K562 (cell line): Measurements from ENCODE around the gene GRIK1. TPM values are rescaled to one million over a fixed set of nuclear protein-coding genes. Genes with fewer than 3 reads are reported as not detected.

Source experiments
- ARID3B ChIP-seq: fragments of 250-450 bp; sonication (Bioruptor Pico); IDR thresholded peaks from 2 replicates; pipeline ENCODE4 v1.4.0; 2020; ENCODE audit warnings: borderline replicate concordance
- CBX1 ChIP-seq: sonication (generic); IDR thresholded peaks from 2 replicates; pipeline ENCODE4 v1.6.1; 2016; ENCODE audit warnings: antibody characterized with exemption, low read depth, mild to moderate bottlenecking
- CREB3 ChIP-seq: fragments of 450-650 bp; conservative IDR thresholded peaks from 2 replicates; pipeline ENCODE4 v1.6.1; 2016; ENCODE audit warnings: missing genetic modification characterization, low read depth, mild to moderate bottlenecking, missing compliant biosample characterization, moderate library complexity
- ELF4 ChIP-seq: fragments of 450-650 bp; formaldehyde crosslinking; IDR thresholded peaks from 2 replicates; pipeline ENCODE4 v1.4.0; 2022; ENCODE audit warnings: missing genetic modification characterization
- HDAC3 ChIP-seq: fragments of 450-650 bp; IDR thresholded peaks from 2 replicates; pipeline ENCODE4 v1.6.1; 2018; ENCODE audit warnings: borderline replicate concordance, mild to moderate bottlenecking, moderate library complexity; ENCODE audit not compliant: partially characterized antibody
- JUN ChIP-seq, 2 experiments: sonication (generic) in 1 of 2; formaldehyde crosslinking in 1 of 2; IDR thresholded peaks; 2 replicates each; pipeline versions ENCODE4 v1.6.1 to v1.8.0; 2012 to 2022; ENCODE audit warnings: borderline replicate concordance in 2 of 2, mild to moderate bottlenecking in 2 of 2, improper control_type of control experiment in 1 of 2, low read depth in 1 of 2, low read length in 1 of 2, missing genetic modification reagents in 1 of 2
- JUND ChIP-seq, 2 experiments: IDR thresholded peaks; 2 replicates in 1 of 2; 3 replicates in 1 of 2; pipeline ENCODE4 v1.6.1; 2011; ENCODE audit warnings: borderline replicate concordance in 2 of 2, low read depth in 2 of 2, low read length in 2 of 2, improper control_type of control experiment in 1 of 2, missing biosample characterization in 1 of 2, missing genetic modification characterization in 1 of 2, missing genetic modification reagents in 1 of 2
- MIER1 ChIP-seq: fragments of 450-650 bp; IDR thresholded peaks from 2 replicates; pipeline ENCODE4 v1.6.1; 2016; ENCODE audit warnings: antibody characterized with exemption, mild to moderate bottlenecking, low read depth
- MNT ChIP-seq, 2 experiments: fragments of 450-650 bp; conservative IDR thresholded peaks; 2 replicates each; pipeline ENCODE4 v1.6.1; 2017; ENCODE audit warnings: mild to moderate bottlenecking in 2 of 2, moderate library complexity in 2 of 2
- NFIX ChIP-seq: fragments of 250-450 bp; sonication (Bioruptor Pico); IDR thresholded peaks from 2 replicates; pipeline ENCODE4 v1.4.0; 2020; ENCODE audit warnings: low read depth, mild to moderate bottlenecking, moderate library complexity
- POLR2B ChIP-seq: fragments of 450-650 bp; IDR thresholded peaks from 2 replicates; pipeline ENCODE4 v1.6.1; 2018; ENCODE audit warnings: low read depth; ENCODE audit not compliant: partially characterized antibody
- POLR3G ChIP-seq: IDR thresholded peaks from 2 replicates; pipeline ENCODE4 v1.6.1; 2011; ENCODE audit not compliant: insufficient read length, insufficient replicate concordance; ENCODE audit errors: extremely low read depth
- RFX5 ChIP-seq: IDR thresholded peaks from 2 replicates; pipeline ENCODE4 v1.6.1; 2011; ENCODE audit warnings: low read depth, mild to moderate bottlenecking, improper control_type of control experiment, low read length
- SIN3B ChIP-seq: fragments of 450-650 bp; IDR thresholded peaks from 2 replicates; pipeline ENCODE4 v1.6.1; 2017; ENCODE audit warnings: low read depth, mild to moderate bottlenecking, moderate library complexity
- SRSF1 ChIP-seq: fragments of 200-400 bp; formaldehyde crosslinking; IDR thresholded peaks from 2 replicates; pipeline ENCODE4 v1.6.1; 2017; ENCODE audit warnings: mild to moderate bottlenecking, low read depth, low read length, moderate library complexity
- SRSF9 ChIP-seq: fragments of 200-400 bp; formaldehyde crosslinking; IDR thresholded peaks from 2 replicates; pipeline ENCODE4 v1.6.1; 2017; ENCODE audit warnings: low read depth, low read length, borderline replicate concordance
- STAT5A ChIP-seq: IDR thresholded peaks from 2 replicates; pipeline ENCODE4 v1.6.1; 2012; ENCODE audit warnings: low read length, inconsistent platforms, borderline replicate concordance
- TBL1XR1 ChIP-seq, 2 experiments: IDR thresholded peaks; 2 replicates each; pipeline ENCODE4 v1.6.1; 2012; ENCODE audit warnings: improper control_type of control experiment in 2 of 2, low read length in 2 of 2, mild to moderate bottlenecking in 1 of 2
- TSC22D4 ChIP-seq: fragments of 450-650 bp; IDR thresholded peaks from 2 replicates; pipeline ENCODE4 v1.6.1; 2016; ENCODE audit warnings: missing genetic modification characterization, missing biosample characterization, control low read depth
- ZFP30 ChIP-seq: fragments of 250-450 bp; sonication (Bioruptor Pico); IDR thresholded peaks from 2 replicates; pipeline ENCODE4 v1.8.0; 2022; ENCODE audit warnings: moderate library complexity, mild to moderate bottlenecking, inconsistent platforms, borderline replicate concordance
- ZFPM2 ChIP-seq: fragments of 250-450 bp; sonication (Bioruptor Pico); IDR thresholded peaks from 2 replicates; pipeline ENCODE4 v1.5.1; 2022; ENCODE audit warnings: mild to moderate bottlenecking
- ZNF639 ChIP-seq, 2 experiments: fragments of 200-800 bp in 1 of 2; sonication (Bioruptor generic) in 1 of 2; sonication (generic) in 1 of 2; formaldehyde crosslinking in 1 of 2; IDR thresholded peaks in 1 of 2; conservative IDR thresholded peaks in 1 of 2; 2 replicates each; pipeline versions ENCODE4 v1.5.0 to v1.6.1; 2016 to 2020; ENCODE audit warnings: missing compliant biosample characterization in 1 of 2, missing genetic modification characterization in 1 of 2, missing genetic modification reagents in 1 of 2
- polyA plus RNA-seq, 8 experiments: library from polyadenylated mRNA; depleted of rRNA in 4 of 8; stranded (reverse) in 5 of 8; unstranded in 3 of 8; fragments of >200 nt; fragmentation: Nextera tagmentation in 2 of 8; fragmentation: Illumina TruSeq in 1 of 8; extraction: Ambion mirVana in 2 of 8; extraction: Trizol in 1 of 8; gene quantifications; 2 replicates each; pipeline versions ENCODE4 v1.2.1 to v1.2.3, GENCODE V29; 2011 to 2014; ENCODE audit warnings: inconsistent platforms in 1 of 8, missing spikeins in 1 of 8
- total RNA-seq, 7 experiments: library from RNA; depleted of rRNA in 6 of 7; stranded (reverse); fragments of >200 nt in 6 of 7; fragmentation: Illumina TruSeq in 2 of 7; extraction: Trizol in 2 of 7; gene quantifications; 2 replicates each; pipeline versions ENCODE4 v1.2.1 to v1.2.3, GENCODE V29; 2011 to 2021; ENCODE audit warnings: low replicate concordance in 1 of 7

The GRIK1 gene
- total and polyA plus RNA-seq, 9 of the 15 experiments (the other 6 are each of a cell fraction or from before 2014, with no cell fraction given), result 0.17 to 2.8 (median 0.53) TPM

GRCh38 chr21:29640080-29640508, 299.7 kb downstream of the GRIK1 start (continued):
- TF ChIP-seq MNT (conservative IDR thresholded peaks at IDR 0.05) (no peak), TBL1XR1 (IDR thresholded peaks at IDR 0.05; ENCODE audit: low read length in 2 of 2) (no peak), NFIX (CRISPR knock-in tag) (no peak), CREB3 (tag) (no peak), JUN (IDR thresholded peaks at IDR 0.05; ENCODE audit: borderline replicate concordance, low read depth, low read length) (0 out of 2 replicates have a peak, but pooled peaks have one; percentile 15), JUN (CRISPR knock-in tag; IDR thresholded peaks at IDR 0.05; ENCODE audit: borderline replicate concordance) (no peak), ZNF639 (CRISPR knock-in tag; conservative IDR thresholded peaks at IDR 0.05 in 1 of 2, IDR thresholded peaks at IDR 0.05 in 1 of 2) (peak in 1 of 2 experiments; percentile 41; a peak in 1 of 4 replicates), POLR2B (no peak), CBX1 (no peak), ZFPM2 (CRISPR knock-in tag) (no peak), MIER1 (no peak), SRSF9 (no peak), ARID3B (CRISPR knock-in tag) (no peak), TSC22D4 (tag) (no peak), ZFP30 (CRISPR knock-in tag) (no peak), JUND (IDR thresholded peaks at IDR 0.05; ENCODE audit: borderline replicate concordance, low read depth, low read length) (no peak), JUND (tag; IDR thresholded peaks at IDR 0.05; ENCODE audit: borderline replicate concordance, low read depth, low read length) (peak; percentile 31; the same call in 1 of the 3 replicates), HDAC3 (no peak), ELF4 (CRISPR knock-in tag) (no peak), SIN3B (no peak), SRSF1 (no peak), RFX5 (no peak), POLR3G (no peak), STAT5A (no peak)
